Testis (tissue), 2 donors: Measurements from ENCODE around the gene KLHL33.

Experiments
- POLR2A ChIP-seq: fragments of 450-650 bp; IDR thresholded peaks from one replicate; pipeline ENCODE4 v1.6.1; 2017; ENCODE audit warnings: antibody characterized with exemption, mild to moderate bottlenecking, moderate library complexity
- TF ChIP-seq, protein P1 (sequence below), 3 experiments: fragments of 450-650 bp in 2 of 3; fragments of 200-600 bp in 1 of 3; sonication (generic) in 1 of 3; IDR thresholded peaks; one replicate each; pipeline ENCODE4 v1.5.1; 2016 to 2019; ENCODE audit warnings: antibody characterized with exemption in 3 of 3, mild to moderate bottlenecking in 2 of 3, moderate library complexity in 1 of 3

DNA sequence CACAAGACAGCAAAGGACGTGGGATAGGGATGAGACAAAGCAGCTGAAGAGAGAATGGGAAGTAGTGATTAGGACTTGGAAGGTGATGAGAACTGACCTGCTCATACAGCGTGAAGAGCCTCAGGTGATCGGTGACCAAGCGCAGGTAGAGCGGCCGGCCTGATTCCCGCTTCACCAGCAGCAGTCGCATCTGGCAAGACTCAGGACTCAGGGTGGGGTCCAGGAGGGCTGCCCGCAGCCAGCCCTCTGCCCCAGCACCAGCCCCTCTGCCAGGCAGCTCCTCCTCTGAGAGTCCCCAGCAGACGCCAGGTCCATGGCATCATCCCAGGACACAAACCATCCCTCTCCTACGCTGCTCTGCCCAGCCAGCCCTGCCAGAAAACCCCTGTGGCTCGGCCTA lies 53.4 kb downstream of the KLHL33 start:
- TF ChIP-seq, protein P1, sequence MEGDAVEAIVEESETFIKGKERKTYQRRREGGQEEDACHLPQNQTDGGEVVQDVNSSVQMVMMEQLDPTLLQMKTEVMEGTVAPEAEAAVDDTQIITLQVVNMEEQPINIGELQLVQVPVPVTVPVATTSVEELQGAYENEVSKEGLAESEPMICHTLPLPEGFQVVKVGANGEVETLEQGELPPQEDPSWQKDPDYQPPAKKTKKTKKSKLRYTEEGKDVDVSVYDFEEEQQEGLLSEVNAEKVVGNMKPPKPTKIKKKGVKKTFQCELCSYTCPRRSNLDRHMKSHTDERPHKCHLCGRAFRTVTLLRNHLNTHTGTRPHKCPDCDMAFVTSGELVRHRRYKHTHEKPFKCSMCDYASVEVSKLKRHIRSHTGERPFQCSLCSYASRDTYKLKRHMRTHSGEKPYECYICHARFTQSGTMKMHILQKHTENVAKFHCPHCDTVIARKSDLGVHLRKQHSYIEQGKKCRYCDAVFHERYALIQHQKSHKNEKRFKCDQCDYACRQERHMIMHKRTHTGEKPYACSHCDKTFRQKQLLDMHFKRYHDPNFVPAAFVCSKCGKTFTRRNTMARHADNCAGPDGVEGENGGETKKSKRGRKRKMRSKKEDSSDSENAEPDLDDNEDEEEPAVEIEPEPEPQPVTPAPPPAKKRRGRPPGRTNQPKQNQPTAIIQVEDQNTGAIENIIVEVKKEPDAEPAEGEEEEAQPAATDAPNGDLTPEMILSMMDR (IDR thresholded peaks at IDR 0.05) = no peak
- no peak for TF ChIP-seq POLR2A
